ENCODE data around the gene AOC3. TPM values are rescaled to one million over a fixed set of nuclear protein-coding genes. Genes with fewer than 3 reads are reported as not detected.
A peak's percentile ranks its signal among the peaks of the same experiment; 100 is the strongest.

AOC3 gene
- total RNA-seq, 5 donors from 2014 or later (not counting 1 experiment from before 2014, with no cell fraction given) = 1.2 to 2.1 (median 1.2) TPM

DNA sequence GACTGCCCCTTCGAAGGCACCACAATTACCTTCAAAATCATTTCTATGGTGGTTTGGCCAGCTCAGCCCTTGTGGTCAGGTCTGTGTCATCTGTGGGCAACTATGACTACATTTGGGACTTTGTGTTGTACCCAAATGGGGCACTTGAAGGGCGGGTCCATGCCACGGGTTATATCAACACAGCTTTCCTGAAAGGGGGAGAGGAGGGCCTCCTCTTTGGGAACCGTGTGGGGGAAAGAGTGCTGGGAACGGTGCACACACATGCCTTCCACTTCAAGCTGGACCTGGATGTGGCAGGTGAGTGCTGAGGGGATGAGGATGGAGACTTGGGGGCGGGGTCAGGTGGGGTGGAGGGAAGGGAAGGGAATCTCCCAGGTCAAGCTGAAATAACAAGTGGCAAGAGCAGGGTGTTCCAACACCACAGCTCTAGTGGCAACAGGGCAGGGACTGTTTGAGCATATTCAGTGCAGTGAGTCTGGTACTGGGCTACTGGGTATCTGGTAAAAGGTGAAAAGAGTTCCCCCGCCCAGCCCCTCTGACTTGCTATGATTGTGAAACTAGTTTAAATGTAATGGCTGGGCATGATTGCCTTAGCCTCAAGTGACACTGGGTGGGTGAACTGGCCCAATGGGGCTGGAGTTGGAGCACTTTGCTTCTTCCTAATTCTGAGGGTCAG, 4.9 kb upstream of the AOC3 start:
- ChIA-PET CTCF (no interaction called here), POLR2A (interaction anchor here in 1 of 2 donors (0.5 kb wide), 1 partner anchor 10 kb away, joined by 5 read pairs; no protein-coding TSS in a partner anchor)
- Histone ChIP-seq H3K36me3 (ENCODE audit: control insufficient read depth in 2 of 2, extremely low read depth in 1 of 2, insufficient read depth in 1 of 2, low read length in 1 of 2) (peaks cover 5 to 41% of the 10 kb centered on the region in 2 donors), H3K27ac (ENCODE audit: low read length) (no peak overlapping the region), H3K4me3 (ENCODE audit: control insufficient read depth in 1 of 2, extremely low read depth in 1 of 2, low read length in 1 of 2) (no peak overlapping the region), H3K9me3 (no peaks in the 10 kb centered on the region), H3K27me3 (replicated peaks in 1 of 2; ENCODE audit: control insufficient read depth in 2 of 2, extremely low read depth in 1 of 2, insufficient read depth in 2 of 2, low read length in 1 of 2) (no peaks in the 10 kb centered on the region), H3K4me1 (ENCODE audit: control insufficient read depth in 1 of 2, extremely low read depth in 1 of 2, insufficient read depth in 2 of 2, low read length in 2 of 2) (no peaks in the 10 kb centered on the region)
- no peaks in the 10 kb centered on the region for H3K27me3 Mint-ChIP-seq
- ATAC-seq (replicated peaks in 1 of 4) (no peak), DNase-seq (no peak)
- peaks cover 29% of the 10 kb centered on the region for H3K36me3 Mint-ChIP-seq
- H3K9me3 Mint-ChIP-seq = no peaks in the 10 kb centered on the region
- peaks cover 0 to 8% (median 6%) of the 10 kb centered on the region in 3 donors for H3K4me1 Mint-ChIP-seq
- peak overlapping the region; percentile 20 to 44 for H3K27ac Mint-ChIP-seq
- no peak overlapping the region for H3K4me3 Mint-ChIP-seq
- WGBS (ENCODE audit: insufficient coverage) = 74% methylated on average over 6 of the region's 7 CpGs

GRCh38 chr17:42846594-42847280, 4.3 kb upstream of the AOC3 start:
- H3K27ac Mint-ChIP-seq = no peak overlapping the region
- Histone ChIP-seq H3K36me3 (ENCODE audit: control insufficient read depth in 2 of 2, extremely low read depth in 1 of 2, insufficient read depth in 1 of 2, low read length in 1 of 2) (peaks cover 5 to 34% of the 10 kb centered on the region in 2 donors), H3K27ac (ENCODE audit: low read length) (no peak overlapping the region), H3K4me1 (ENCODE audit: control insufficient read depth in 1 of 2, extremely low read depth in 1 of 2, insufficient read depth in 2 of 2, low read length in 2 of 2) (no peaks in the 10 kb centered on the region), H3K27me3 (replicated peaks in 1 of 2; ENCODE audit: control insufficient read depth in 2 of 2, extremely low read depth in 1 of 2, insufficient read depth in 2 of 2, low read length in 1 of 2) (no peaks in the 10 kb centered on the region), H3K9me3 (no peaks in the 10 kb centered on the region), H3K4me3 (ENCODE audit: control insufficient read depth in 1 of 2, extremely low read depth in 1 of 2, low read length in 1 of 2) (no peak overlapping the region)
- no peaks in the 10 kb centered on the region for H3K9me3 Mint-ChIP-seq
- H3K4me3 Mint-ChIP-seq = no peak overlapping the region
- ChIA-PET POLR2A (interaction anchor here in 1 of 2 donors (0.5 kb wide), 1 partner anchor 10 kb away, joined by 5 read pairs; no protein-coding TSS in a partner anchor), CTCF (no interaction called here)
- H3K36me3 Mint-ChIP-seq = peaks cover 27% of the 10 kb centered on the region
- H3K4me1 Mint-ChIP-seq = peaks cover 0 to 8% (median 6%) of the 10 kb centered on the region in 3 donors
- ATAC-seq (replicated peaks in 1 of 4) (no peak), DNase-seq (no peak)
- H3K27me3 Mint-ChIP-seq = no peaks in the 10 kb centered on the region
- WGBS (ENCODE audit: insufficient coverage) = 87% methylated on average over 8 of the region's 9 CpGs

- Histone ChIP-seq H3K4me1 (ENCODE audit: control insufficient read depth in 1 of 2, extremely low read depth in 1 of 2, insufficient read depth in 2 of 2, low read length in 2 of 2) (no peaks in the 10 kb centered on the region), H3K27ac (ENCODE audit: low read length) (no peak overlapping the region), H3K9me3 (no peaks in the 10 kb centered on the region), H3K4me3 (ENCODE audit: control insufficient read depth in 1 of 2, extremely low read depth in 1 of 2, low read length in 1 of 2) (no peak overlapping the region), H3K36me3 (ENCODE audit: control insufficient read depth in 2 of 2, extremely low read depth in 1 of 2, insufficient read depth in 1 of 2, low read length in 1 of 2) (peaks cover 5 to 21% of the 10 kb centered on the region in 2 donors), H3K27me3 (replicated peaks in 1 of 2; ENCODE audit: control insufficient read depth in 2 of 2, extremely low read depth in 1 of 2, insufficient read depth in 2 of 2, low read length in 1 of 2) (peaks cover 0 to 7% of the 10 kb centered on the region in 2 experiments)
- ChIA-PET CTCF (interaction anchor here in 1 of 2 donors (0.7 kb wide), 1 partner anchor 33 kb away, joined by 13 read pairs; no protein-coding TSS in a partner anchor), POLR2A (interaction anchor here in 1 of 2 donors (0.6 kb wide), 1 partner anchor 513 kb away, joined by 3 read pairs; no protein-coding TSS in a partner anchor)
- Mint-ChIP-seq H3K27me3 (peaks cover 0 to 2% of the 10 kb centered on the region in 2 donors), H3K27ac (no peak overlapping the region), H3K36me3 (peaks cover 15% of the 10 kb centered on the region), H3K4me1 (peaks cover 0 to 8% (median 6%) of the 10 kb centered on the region in 3 donors), H3K9me3 (no peaks in the 10 kb centered on the region), H3K4me3 (no peak overlapping the region)
- ATAC-seq (replicated peaks in 1 of 4) = no peak
- 86% methylated on average over 1 of the region's 3 CpGs for WGBS (ENCODE audit: insufficient coverage)
- no peak for DNase-seq
Observed at GRCh38 chr17:42848093-42848492, 2.9 kb upstream of the AOC3 start.

DNA sequence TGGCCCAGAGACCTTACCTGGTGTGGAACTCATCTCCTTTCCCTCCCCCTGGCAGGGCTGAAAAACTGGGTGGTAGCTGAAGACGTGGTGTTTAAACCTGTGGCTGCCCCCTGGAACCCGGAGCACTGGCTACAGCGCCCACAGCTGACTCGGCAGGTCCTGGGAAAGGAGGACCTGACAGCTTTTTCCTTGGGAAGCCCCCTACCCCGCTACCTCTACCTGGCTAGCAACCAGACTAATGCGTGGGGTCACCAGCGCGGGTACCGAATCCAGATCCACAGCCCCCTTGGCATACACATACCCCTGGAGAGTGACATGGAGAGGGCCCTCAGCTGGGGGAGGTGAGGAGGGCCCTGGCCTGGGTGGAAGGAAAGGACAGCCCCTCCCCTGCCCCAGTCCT, 2.0 kb upstream of the AOC3 start:
- Mint-ChIP-seq H3K4me3 (no peak overlapping the region), H3K36me3 (peaks cover 5% of the 10 kb centered on the region), H3K9me3 (no peaks in the 10 kb centered on the region), H3K4me1 (peaks cover 0 to 8% (median 6%) of the 10 kb centered on the region in 3 donors), H3K27ac (no peak overlapping the region), H3K27me3 (peaks cover 0 to 6% of the 10 kb centered on the region in 2 donors)
- DNase-seq (no peak), ATAC-seq (replicated peaks in 1 of 4) (no peak)
- ChIA-PET CTCF (no interaction called here), POLR2A (no interaction called here)
- Histone ChIP-seq H3K27me3 (replicated peaks in 1 of 2; ENCODE audit: control insufficient read depth in 2 of 2, extremely low read depth in 1 of 2, insufficient read depth in 2 of 2, low read length in 1 of 2) (peaks cover 0 to 14% of the 10 kb centered on the region in 2 experiments), H3K36me3 (ENCODE audit: control insufficient read depth in 2 of 2, extremely low read depth in 1 of 2, insufficient read depth in 1 of 2, low read length in 1 of 2) (peaks cover 5 to 11% of the 10 kb centered on the region in 2 donors), H3K27ac (ENCODE audit: low read length) (no peak overlapping the region), H3K9me3 (no peaks in the 10 kb centered on the region), H3K4me3 (ENCODE audit: control insufficient read depth in 1 of 2, extremely low read depth in 1 of 2, low read length in 1 of 2) (no peak overlapping the region), H3K4me1 (ENCODE audit: control insufficient read depth in 1 of 2, extremely low read depth in 1 of 2, insufficient read depth in 2 of 2, low read length in 2 of 2) (no peaks in the 10 kb centered on the region)
- WGBS (ENCODE audit: insufficient coverage) = 94% methylated on average over 3 of the region's 9 CpGs

GRCh38 chr17:42849451-42850181, 1.4 kb upstream of the AOC3 start:
- Histone ChIP-seq H3K36me3 (ENCODE audit: control insufficient read depth in 2 of 2, extremely low read depth in 1 of 2, insufficient read depth in 1 of 2, low read length in 1 of 2) (peaks cover under 1 to 6% of the 10 kb centered on the region in 2 donors), H3K4me1 (ENCODE audit: control insufficient read depth in 1 of 2, extremely low read depth in 1 of 2, insufficient read depth in 2 of 2, low read length in 2 of 2) (no peaks in the 10 kb centered on the region), H3K27ac (ENCODE audit: low read length) (no peak overlapping the region), H3K27me3 (replicated peaks in 1 of 2; ENCODE audit: control insufficient read depth in 2 of 2, extremely low read depth in 1 of 2, insufficient read depth in 2 of 2, low read length in 1 of 2) (peaks cover 0 to 16% of the 10 kb centered on the region in 2 experiments), H3K4me3 (ENCODE audit: control insufficient read depth in 1 of 2, extremely low read depth in 1 of 2, low read length in 1 of 2) (no peak overlapping the region), H3K9me3 (no peaks in the 10 kb centered on the region)
- 79% methylated on average over 6 of the region's 8 CpGs for WGBS (ENCODE audit: insufficient coverage)
- Mint-ChIP-seq H3K4me1 (peaks cover 0 to 8% (median 6%) of the 10 kb centered on the region in 3 donors), H3K36me3 (no peaks in the 10 kb centered on the region), H3K4me3 (no peak overlapping the region), H3K9me3 (no peaks in the 10 kb centered on the region), H3K27ac (no peak overlapping the region), H3K27me3 (peaks cover 0 to 7% of the 10 kb centered on the region in 2 donors)
- ChIA-PET POLR2A (no interaction called here), CTCF (no interaction called here)
- ATAC-seq (replicated peaks in 1 of 4) = no peak
- no peak for DNase-seq

Measured in T-cell (primary cell).